OCI-LY1 (cell line): Measurements from ENCODE around the gene FABP2.
A peak's percentile ranks its signal among the peaks of the same experiment; 100 is the strongest.

Experiments
- EZH2 ChIP-seq: fragments of 200-600 bp; sonication (generic), shearing (Covaris generic); IDR thresholded peaks from 2 replicates; pipeline ENCODE4 v1.8.0; 2017; ENCODE audit warnings: borderline replicate concordance, mixed run types, mild to moderate bottlenecking, antibody characterized with exemption, low read length, moderate library complexity, mixed read lengths
- TF ChIP-seq, protein P1 (sequence below): fragments of 200-600 bp; sonication (generic), shearing (Covaris generic); IDR thresholded peaks from 2 replicates; pipeline ENCODE4 v1.5.1; 2017; ENCODE audit warnings: mild to moderate bottlenecking, antibody characterized with exemption, low read length, moderate library complexity, mixed read lengths

DNA sequence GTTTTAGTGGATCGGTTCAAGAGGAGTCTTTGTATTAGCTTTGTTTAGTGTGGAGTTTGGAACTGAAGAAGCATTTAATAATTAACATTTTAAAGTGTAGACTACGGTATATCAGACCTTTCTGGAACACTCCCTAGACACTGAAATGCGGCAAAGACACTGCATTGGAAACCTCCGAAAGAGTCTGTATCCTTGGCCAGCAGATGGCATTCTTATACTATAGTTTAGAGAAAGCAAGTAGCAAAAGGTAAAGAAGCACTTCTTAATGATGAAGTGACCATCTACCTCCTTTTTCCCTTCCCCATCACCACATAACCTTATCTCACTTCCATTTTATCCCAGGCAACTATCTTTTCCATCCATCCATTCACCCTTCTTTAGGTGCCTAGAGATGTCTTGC lies 7.6 kb downstream of the FABP2 start:
- TF ChIP-seq, protein P1, sequence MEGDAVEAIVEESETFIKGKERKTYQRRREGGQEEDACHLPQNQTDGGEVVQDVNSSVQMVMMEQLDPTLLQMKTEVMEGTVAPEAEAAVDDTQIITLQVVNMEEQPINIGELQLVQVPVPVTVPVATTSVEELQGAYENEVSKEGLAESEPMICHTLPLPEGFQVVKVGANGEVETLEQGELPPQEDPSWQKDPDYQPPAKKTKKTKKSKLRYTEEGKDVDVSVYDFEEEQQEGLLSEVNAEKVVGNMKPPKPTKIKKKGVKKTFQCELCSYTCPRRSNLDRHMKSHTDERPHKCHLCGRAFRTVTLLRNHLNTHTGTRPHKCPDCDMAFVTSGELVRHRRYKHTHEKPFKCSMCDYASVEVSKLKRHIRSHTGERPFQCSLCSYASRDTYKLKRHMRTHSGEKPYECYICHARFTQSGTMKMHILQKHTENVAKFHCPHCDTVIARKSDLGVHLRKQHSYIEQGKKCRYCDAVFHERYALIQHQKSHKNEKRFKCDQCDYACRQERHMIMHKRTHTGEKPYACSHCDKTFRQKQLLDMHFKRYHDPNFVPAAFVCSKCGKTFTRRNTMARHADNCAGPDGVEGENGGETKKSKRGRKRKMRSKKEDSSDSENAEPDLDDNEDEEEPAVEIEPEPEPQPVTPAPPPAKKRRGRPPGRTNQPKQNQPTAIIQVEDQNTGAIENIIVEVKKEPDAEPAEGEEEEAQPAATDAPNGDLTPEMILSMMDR = peak; percentile 62
- TF ChIP-seq EZH2 = no peak
